AG04450 (cell line): Measurements from ENCODE around the gene MEIS2. TPM values are rescaled to one million over a fixed set of nuclear protein-coding genes. Genes with fewer than 3 reads are reported as not detected.

ENCODE experiments used
- CTCF ChIA-PET: fragments of 300-600, 350-600 bp; formaldehyde crosslinking; extraction: SDS; loops from one replicate; lab custom pipeline; 2022; ENCODE audit warnings: antibody characterized with exemption, inconsistent platforms; lab: Charles Lee
- POLR2A ChIA-PET: fragments of 350-600 bp; formaldehyde crosslinking; extraction: SDS; loops from one replicate; lab custom pipeline; 2021; ENCODE audit warnings: antibody characterized with exemption, inconsistent platforms; lab: Yijun Ruan, JAX
- DNase-seq: peaks from one replicate; pipeline ENCODE4 v3.0.0-alpha.2; 2011; ENCODE audit warnings: low read depth, low spot score
- H3K27ac ChIP-seq: one replicate; pipeline ENCODE4 v1.5.1; 2012; ENCODE audit warnings: low read depth, low read length, control low read depth
- H3K27me3 ChIP-seq: one replicate; pipeline ENCODE4 v1.6.0; 2012; ENCODE audit warnings: low read length; ENCODE audit not compliant: control insufficient read depth, insufficient read depth
- H3K4me3 ChIP-seq: 2 replicates; pipeline ENCODE4 v1.5.1; 2011; ENCODE audit warnings: mild to moderate bottlenecking, low read depth, low read length, control low read depth
- H3K9me3 ChIP-seq: 2 replicates; pipeline ENCODE4 v1.5.1; 2012; ENCODE audit warnings: low read length; ENCODE audit not compliant: control insufficient read depth, insufficient read depth
- polyA plus RNA-seq: library from polyadenylated mRNA; depleted of rRNA; stranded (reverse); fragments of >200 nt; gene quantifications from 2 replicates; pipeline ENCODE4 v1.2.3, GENCODE V29; 2011
- TF ChIP-seq, protein P1 (sequence below): IDR thresholded peaks from 2 replicates; pipeline ENCODE4 v1.5.1; 2011; ENCODE audit warnings: low read depth, low read length, control low read depth, inconsistent platforms

The MEIS2 gene
- polyA plus RNA-seq, 1 experiment = 31.7 TPM

DNA sequence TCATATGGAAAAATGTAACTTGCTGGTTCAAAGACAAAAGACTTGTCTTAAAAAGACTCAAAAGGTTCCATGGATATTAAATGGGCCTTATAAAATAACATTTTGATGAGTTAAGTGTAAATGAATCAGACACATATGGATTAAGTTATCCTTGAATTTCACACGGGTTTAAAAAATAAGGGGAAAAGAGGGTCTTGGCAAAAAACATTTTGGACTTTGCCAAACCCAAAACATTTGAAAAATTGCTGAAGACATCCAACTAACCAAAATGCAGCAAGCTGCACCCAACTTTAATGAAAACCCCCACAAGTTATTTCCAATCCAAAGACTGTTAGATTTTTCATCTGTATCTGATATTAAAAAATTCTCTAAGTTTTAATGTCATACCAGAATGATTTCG, 200.7 kb downstream of the MEIS2 start:
- POLR2A ChIA-PET = no interaction called here
- TF ChIP-seq, protein P1, sequence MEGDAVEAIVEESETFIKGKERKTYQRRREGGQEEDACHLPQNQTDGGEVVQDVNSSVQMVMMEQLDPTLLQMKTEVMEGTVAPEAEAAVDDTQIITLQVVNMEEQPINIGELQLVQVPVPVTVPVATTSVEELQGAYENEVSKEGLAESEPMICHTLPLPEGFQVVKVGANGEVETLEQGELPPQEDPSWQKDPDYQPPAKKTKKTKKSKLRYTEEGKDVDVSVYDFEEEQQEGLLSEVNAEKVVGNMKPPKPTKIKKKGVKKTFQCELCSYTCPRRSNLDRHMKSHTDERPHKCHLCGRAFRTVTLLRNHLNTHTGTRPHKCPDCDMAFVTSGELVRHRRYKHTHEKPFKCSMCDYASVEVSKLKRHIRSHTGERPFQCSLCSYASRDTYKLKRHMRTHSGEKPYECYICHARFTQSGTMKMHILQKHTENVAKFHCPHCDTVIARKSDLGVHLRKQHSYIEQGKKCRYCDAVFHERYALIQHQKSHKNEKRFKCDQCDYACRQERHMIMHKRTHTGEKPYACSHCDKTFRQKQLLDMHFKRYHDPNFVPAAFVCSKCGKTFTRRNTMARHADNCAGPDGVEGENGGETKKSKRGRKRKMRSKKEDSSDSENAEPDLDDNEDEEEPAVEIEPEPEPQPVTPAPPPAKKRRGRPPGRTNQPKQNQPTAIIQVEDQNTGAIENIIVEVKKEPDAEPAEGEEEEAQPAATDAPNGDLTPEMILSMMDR = no peak
- no peaks in the 10 kb centered on the region for H3K27me3 ChIP-seq
- H3K4me3 ChIP-seq = no peak overlapping the region
- H3K9me3 ChIP-seq = no peaks in the 10 kb centered on the region
- no peak for DNase-seq
- H3K27ac ChIP-seq = no peak overlapping the region
- CTCF ChIA-PET = no interaction called here

- CTCF ChIA-PET = interaction anchor here (0.7 kb wide), 1 partner anchor 357 kb away, joined by 3 read pairs; no protein-coding TSS in a partner anchor
- DNase-seq = no peak
- POLR2A ChIA-PET = no interaction called here
- Histone ChIP-seq H3K4me3 (no peak overlapping the region), H3K27ac (no peak overlapping the region), H3K9me3 (no peaks in the 10 kb centered on the region), H3K27me3 (no peaks in the 10 kb centered on the region)
- TF ChIP-seq, protein P1 = no peak
Measured at GRCh38 chr15:36898536-36899126, 201.7 kb downstream of the MEIS2 start.

GRCh38 chr15:36897834-36898233, 202.5 kb downstream of the MEIS2 start:
- Histone ChIP-seq H3K27ac (no peak overlapping the region), H3K4me3 (no peak overlapping the region), H3K27me3 (no peaks in the 10 kb centered on the region), H3K9me3 (no peaks in the 10 kb centered on the region)
- CTCF ChIA-PET = no interaction called here
- TF ChIP-seq, protein P1 = no peak
- POLR2A ChIA-PET = interaction anchor here (0.8 kb wide), 1 partner anchor 203 kb away, joined by 3 read pairs; no protein-coding TSS in a partner anchor
- no peak for DNase-seq

GRCh38 chr15:36896949-36897348, 203.4 kb downstream of the MEIS2 start:
- Histone ChIP-seq H3K9me3 (no peaks in the 10 kb centered on the region), H3K27me3 (no peaks in the 10 kb centered on the region), H3K27ac (no peak overlapping the region), H3K4me3 (no peak overlapping the region)
- DNase-seq = no peak
- TF ChIP-seq, protein P1 = no peak
- CTCF ChIA-PET = interaction anchor here (0.9 to 2.2 kb wide), 2 partner anchors 114 to 237 kb away, joined by 3 to 7 read pairs; no protein-coding TSS in a partner anchor
- POLR2A ChIA-PET = no interaction called here

DNA sequence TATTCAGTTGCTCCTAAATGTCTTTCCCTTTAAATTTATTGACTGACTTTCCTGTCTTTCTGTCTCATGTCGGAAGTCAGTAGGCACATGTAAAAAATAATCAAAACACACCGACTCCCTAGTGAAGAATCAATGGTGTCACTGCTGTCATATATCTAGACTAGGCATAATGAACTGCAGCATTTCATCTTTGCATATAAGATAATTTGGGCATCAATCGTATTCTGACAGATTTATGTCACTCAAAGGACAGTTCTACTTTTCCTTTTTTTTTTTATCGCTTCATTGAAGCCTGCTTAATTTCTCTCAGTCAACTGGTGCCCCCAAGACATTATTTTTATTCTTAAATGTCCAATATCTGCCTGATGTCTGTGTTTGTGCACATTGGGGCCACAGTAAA, 206.3 kb downstream of the MEIS2 start:
- Histone ChIP-seq H3K27ac (no peak overlapping the region), H3K27me3 (no peaks in the 10 kb centered on the region), H3K4me3 (no peak overlapping the region), H3K9me3 (no peaks in the 10 kb centered on the region)
- TF ChIP-seq, protein P1 = no peak
- ChIA-PET POLR2A (no interaction called here), CTCF (no interaction called here)
- DNase-seq = no peak
